T-helper 2 cell treated with Interferon-gamma antibody and Interleukin-4, amounts not matched to agents 100 ng/mL and 5 ng/mL, for 36 hours (primary cell): Measurements from ENCODE around the gene CES2. TPM values are rescaled to one million over a fixed set of nuclear protein-coding genes. Genes with fewer than 3 reads are reported as not detected.

Experiments used
- intact Hi-C: fragments of 100-400 bp; cut with micrococcal nuclease; formaldehyde crosslinking; loops from one replicate; pipeline ENCODE4 v1.15.1; 2023
- total RNA-seq: library from RNA; stranded (reverse); gene quantifications from 2 replicates; pipeline ENCODE4 v1.2.3, GENCODE V29; 2022

The CES2 gene
- total RNA-seq, 1 donor from 2014 or later: 38.3 TPM

DNA sequence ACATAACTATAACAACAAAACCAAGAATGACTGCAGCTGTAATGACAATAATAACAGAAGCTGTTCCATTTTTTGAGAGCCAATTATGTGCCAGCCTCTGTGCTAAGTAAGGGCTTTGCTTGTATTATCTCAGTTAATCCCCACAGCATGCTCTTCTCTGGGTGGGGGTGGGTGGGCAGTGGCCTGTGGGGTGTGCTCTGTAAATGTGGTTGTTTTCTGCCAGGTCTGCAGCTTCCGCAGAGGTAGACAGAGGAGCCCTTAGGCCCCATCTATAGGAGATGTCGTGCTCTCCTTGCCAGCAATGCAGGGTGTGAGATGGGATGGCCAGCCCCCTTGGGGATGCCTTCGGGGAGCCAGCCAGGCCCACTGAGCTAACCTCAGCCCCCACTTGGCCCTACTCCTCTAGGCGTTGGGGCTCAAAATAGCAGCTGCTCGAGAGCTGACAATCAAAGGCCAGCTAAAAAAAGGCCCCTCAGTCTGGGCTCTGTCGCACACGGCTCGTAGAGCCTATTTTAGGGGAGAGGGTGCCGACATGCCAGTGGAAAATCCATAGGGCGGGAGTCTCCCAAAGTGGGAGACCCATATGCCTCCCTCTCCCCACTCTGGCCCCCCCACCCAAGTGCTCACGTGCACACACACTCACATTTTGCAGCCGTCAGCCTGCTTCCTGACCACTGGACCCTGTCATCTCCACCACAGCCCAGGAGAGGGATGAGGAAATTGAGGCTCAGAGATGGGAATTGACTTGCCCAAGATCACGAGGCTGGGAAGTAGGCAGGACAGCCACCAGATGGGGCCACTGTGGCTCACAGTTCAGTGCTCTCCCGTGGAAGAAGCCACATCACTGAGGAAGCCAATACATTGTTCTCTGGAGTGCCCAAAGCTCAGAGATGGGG, 32.4 kb upstream of the CES2 start:
- intact Hi-C loops: no loop called here

DNA sequence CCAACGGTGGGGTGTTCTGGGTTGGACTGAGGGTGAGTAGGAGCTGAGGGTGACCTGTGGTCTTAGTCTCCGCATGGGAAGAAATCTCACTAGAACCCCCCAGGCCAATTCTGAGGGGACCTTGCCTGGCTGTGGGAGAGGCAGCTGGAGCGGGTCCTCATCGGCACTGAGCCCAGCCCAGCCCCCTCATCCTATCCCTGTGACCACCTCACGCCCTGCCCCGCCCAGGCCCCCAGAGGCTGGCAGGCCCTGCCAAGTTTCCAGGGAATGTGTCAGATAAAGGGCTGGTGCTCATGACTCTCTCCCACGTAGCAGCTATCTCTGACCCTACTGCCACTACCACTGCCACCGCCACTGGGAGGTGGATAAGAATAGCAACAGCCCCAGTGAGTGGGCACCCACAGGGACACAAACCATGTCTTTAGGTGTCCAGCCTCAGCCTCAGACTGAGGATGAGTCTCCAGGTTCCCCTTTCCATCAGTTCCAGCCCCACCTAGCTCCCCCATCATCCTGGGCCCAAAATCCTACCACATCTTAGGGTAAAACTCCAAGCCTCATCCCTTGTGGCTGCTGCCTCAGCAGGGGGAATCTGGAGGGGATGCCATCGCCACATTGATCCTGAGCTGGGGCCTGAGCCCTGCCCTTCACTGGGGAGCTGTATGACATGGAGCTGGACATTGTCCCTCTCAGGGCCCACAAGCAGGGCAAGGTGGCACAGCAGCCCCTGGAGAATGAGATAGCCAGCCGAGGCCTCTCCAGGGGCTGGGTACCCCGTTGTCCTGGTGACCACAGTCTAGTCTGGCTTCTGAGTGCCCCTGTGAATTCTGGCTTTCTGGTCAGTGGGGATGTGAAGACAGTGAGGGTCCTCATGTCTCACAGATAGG, 31.5 kb upstream of the CES2 start:
- intact Hi-C loops: no loop called here

DNA sequence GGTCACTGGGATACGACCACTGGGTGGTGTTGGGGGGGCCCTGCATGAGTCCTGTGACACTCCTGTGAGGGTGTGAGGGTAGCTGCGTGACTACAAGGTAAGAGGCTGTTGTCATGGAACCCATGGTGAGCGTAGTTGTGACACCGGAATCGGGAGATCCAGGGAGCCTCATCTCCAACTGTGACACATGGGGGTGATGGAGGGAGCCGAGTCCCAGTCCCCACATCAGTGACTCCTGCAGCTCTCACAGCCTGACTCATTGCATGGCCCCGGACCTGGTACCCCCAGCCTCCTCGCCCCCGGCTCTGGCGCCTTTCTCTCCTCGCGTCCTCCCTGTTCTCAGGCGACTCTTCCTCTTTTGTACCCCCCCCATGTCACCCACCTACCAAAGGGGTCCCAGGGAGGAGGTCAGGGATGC, 30.9 kb upstream of the CES2 start:
- intact Hi-C loops: no loop called here

DNA sequence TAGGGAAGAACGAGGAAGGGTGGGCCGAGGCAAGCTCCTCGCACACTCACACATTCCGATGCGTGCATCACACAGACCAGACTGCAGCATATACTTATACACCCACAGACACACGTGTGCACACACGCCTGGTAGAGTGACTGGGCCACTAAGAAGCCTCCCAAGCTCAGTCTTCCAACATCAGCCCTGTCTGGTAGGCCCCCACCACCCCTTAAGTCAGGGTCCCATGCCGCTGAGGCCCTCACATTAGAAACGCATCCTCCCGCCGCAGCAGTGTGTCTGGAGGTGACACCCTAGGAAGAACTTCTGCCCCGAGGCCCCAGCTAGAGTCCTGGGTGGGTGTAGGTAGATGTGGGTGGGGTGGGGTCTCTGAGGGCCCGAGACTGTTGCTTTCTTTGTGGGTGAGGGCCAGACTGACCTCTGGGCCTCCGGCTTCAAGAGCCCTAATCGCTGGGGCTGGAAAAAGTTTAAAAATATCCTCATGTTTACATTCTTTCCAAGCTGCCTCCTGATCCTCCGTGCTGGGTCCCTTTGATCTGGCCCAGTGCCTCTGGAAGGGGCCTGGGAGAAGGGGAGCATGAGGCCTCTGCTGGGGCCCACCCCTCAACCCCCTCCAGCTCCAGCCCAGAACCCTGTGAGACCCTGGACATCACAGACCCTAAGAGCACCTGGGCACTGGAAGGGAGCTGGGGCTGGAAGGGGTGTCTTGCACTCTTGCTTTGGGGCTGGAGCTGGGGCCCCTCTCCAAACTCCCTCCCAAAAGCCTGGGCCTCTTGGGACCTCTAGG, 30.3 kb upstream of the CES2 start:
- intact Hi-C loops: no loop called here

DNA sequence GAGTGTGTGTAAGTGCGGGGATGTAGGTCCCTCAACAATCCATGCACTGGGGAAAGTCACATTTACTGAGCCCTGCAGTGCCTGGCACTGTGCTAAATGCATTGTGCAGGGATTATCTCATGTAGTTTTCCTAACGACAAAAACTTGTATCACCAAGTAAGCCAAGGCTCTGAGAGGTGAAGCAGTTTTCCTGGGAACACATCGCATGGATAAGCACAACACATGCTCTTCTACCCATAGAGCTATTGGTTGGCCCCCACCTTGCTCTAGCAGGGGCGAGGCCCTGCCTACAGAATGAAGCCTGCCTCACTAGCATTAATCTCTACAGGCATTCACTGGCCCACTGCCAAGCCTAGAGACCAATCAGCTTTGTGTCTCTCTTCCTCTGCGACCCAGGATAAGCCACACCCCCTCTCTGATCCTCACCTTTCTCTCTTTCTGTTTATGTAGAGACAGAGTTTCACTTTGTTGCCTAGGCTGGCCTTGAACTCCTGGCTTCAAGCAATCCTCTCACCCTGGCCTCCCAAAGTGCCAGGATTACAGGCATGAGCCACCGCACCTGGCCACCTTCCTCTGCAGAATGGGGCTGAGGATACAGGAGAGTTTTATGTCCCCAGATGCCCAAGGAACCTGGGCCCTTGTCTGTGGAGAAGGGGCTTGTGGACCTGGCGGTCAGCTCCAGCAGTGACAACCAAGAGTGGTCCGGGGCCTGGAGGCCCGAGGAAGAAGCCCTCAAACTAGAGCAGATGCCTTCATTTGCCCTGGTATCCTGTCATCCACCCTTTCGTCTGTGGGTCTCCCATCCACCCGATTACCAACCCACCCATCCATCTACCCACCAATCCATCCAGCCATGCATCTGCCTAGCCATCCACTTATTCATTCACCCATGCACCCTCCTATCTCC, 29.4 kb upstream of the CES2 start:
- intact Hi-C loops: no loop called here

DNA sequence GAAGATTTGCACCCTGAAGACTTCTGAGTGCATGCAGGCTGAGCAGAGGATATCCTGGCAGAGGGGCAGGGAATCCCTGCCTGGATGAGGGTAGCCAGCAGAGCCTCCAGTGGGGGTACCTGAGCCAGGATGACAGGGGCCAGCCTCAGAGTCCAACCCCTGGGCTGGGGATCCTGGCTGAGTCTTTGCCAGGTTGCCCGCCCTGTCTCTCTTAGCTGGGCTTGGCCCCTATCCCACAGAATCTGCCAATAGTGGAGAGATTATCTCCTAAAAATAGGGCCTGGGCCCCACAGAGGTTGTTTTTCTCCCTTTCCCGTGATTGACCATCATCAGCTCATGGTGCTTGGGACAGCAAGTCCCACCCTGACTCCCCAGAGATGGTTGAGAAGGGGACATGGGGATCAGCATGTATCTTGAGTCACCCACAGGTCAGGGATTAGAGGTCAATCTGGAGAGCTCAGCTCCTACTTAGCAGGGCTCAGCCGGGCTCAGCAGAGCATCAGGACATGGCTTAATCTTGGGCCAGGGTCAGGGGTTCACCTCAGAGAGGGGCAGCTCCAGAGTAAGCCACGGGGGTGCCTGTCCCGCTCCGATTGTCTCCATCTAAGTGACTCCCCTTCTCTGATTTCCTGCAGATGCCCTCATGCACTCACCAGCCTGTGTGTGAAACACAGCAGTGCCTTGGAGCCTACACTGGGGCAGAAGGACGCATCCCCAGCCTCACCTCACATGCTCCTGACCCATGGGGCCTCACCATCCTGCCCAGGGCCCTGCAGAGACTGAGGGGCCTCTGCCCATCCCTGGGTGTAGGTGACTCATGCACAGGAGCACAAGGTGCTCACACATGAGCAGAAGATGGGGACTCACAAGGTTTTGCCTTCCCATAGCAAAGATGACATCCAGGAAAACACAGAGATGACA, 28.1 kb upstream of the CES2 start:
- intact Hi-C loops: no loop called here

DNA sequence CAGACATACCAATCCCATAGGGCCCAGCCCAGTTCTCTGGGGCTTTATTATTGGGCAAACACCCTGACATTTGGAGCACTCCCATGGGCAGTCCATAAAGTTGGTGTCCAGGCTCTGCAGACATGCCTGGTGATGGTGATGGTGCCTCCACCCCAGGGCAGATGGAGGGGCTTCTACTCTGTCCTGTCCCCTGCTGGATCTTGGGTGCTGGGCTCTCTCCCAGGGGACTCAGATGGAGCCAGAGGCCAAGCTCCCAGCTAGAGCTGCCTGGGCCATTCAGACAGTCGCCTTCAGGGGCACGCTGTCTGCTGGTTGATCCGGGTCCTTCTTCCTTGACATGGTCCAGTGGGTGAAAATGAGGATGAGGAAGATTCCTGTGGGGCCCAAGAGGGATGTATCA, 27.2 kb upstream of the CES2 start:
- intact Hi-C loops: no loop called here

DNA sequence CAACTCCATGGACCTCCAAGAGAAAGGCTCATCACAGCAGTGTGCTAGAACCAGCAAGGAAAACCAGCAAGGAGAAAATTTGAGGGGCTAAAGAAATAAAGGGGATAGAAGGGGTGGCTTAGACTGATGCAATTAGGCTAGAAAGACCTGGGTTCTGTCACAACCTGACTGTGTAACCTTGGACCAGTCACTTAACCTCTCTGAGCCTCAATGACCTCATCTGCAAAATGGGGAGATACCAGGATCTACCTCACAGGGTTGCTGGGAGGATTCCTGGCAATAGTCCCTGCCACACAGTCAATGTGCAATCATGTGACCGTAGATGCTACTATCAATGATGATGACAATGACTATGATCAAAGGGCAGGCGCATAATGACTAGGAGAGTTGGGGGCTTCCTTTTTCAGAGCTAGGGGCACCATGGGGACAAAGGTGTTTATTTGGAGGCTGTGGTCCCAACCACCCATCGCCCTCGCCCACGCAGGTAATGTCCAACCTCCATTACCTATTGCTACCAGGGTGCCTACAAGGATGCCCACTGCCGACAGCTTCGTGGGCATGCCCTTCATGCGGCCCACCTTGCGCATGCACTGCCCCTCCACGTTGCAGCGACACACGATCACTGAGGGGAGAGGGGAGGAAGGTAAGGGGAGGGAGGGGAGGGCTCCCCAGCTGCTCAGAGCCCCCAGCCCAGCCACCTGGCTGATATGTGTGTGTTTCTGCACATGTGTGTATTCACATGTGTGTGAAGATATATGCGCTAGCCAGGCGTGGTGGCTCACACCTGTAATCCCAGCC, 26.4 kb upstream of the CES2 start:
- intact Hi-C loops: no loop called here

DNA sequence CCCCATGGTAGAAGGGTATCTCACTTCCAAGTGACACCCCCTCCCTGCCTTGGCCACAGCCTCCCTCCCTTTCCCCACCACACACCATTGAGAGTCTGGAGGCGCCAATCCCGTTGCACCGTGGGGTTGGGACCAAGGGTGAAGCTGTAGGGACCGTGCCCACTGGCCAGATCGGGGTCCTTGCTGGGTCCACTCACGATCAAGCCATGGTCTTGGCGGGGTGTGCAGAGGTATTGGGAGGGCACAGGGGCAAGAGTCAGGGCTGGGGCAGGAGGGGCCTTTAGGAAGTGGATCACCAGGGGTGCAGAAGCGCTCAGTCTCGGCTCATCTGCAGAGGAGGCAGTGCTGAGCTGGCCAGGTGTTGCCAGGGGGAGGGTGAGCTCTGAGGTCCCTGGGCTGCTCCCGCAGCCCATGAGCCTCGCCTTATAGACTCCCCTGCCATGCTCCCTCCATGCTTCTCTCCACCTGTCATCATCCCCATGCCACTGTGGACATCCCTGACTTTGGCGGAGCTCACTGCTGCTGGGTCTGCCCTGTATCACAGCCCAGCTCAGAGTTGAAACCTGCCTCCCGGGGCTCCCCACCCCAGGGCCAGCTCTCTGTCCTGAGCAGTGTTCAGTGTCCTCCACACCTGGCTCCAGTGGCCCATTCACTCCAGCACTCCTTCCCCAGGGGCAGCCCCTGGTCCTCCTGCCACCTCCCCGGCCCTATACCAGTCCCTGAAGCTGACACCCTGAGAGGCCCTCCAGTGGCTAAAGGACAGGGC, 25.0 kb upstream of the CES2 start:
- intact Hi-C loops: no loop called here

DNA sequence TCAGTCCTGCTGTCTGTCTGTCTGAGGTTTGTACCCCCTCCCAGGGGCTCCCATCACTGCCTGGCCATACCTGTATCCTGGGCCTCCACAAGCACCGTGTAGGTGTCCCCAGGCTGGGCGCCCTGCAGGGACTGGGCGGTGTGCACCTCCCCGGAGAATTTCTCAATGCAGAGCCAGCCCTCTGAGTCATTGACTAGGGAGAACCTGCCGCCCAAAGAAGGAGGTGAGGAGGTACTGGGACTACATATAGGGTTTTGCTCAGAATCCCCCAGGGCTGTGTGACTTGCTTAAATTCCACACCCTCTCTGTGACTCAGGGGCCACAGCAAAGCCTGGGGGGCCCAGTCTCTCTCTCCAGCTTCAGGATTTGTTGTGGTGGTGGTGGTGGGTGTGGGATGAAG, 24.2 kb upstream of the CES2 start:
- intact Hi-C loops: no loop called here

DNA sequence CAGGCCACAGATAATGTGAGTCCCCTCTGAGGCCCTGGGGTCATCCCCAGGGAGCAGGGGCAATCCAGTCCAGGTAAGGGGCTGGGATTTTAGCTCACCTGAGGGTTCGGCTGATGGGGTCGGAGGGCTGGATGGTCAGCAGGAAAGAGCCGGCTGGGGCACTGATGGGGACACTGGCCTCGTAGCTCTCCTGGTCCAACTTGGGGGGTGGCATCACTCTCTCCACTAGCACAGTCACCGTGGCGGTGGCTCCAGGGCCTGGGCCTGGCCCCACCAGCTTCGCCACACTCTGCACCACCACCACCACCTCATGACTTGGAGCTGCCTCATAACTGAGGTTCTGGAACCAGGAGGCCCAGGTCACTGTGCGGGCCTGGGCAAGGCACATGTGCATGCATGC, 23.5 kb upstream of the CES2 start:
- intact Hi-C loops: no loop called here

DNA sequence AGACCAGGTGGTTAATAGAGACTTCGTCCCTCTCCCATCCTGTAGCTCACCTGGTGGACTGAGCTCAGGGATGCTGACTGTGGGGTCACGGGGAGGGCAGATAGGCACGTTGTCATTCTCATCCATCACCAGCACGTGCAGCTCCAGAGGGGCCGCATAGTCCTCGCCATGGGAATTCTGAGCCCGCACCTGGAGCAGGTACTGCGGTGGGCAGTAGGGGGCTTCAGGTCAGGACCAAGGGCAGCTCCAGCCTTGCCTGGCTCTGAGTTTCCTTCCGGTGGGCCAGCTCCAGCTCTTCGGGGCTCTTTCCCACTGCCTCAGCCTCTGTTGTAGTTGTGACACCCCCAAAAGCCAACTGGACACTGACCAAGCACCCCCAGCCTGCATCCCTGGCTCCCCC, 22.2 kb upstream of the CES2 start:
- intact Hi-C loops: no loop called here

DNA sequence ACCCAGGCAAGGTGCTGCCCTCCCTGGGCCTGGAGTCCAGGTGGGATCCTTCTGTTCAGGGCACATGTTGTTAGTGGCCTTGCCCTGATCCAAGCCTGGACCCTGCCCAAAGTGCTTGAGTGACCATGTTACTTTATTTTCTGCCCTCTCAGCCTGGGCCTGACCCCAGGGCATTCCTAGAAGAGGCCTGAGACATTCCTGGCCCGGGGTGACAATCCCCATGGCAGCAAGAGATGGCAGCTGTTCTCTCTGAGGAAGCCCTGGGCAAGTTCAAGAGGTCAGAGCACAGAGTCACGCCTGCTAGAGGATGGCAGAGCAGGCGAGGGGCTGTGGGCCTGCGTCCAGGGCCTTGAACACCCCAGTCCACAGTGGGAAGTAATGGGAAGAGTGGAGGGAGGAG, 21.6 kb upstream of the CES2 start:
- intact Hi-C loops: no loop called here

DNA sequence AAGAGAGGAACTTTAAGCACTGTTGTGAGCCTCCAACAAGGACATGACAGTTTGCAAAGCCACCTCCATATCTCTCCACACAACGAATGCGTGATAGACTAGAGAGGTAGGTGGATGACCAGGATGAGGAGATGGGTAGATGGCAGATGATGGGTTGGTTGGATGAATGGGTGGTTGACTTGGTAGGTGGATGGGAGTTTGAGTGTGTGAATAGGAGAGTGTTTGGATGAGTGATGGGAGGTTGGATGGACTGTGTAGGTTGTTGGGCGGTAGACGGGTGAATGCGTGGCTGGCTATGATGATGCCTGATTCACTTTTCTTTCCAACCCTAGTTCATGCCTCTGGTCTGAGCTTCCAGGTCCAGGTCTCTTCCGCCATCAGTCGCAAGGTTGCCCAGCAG, 20.8 kb upstream of the CES2 start:
- intact Hi-C loops: no loop called here

DNA sequence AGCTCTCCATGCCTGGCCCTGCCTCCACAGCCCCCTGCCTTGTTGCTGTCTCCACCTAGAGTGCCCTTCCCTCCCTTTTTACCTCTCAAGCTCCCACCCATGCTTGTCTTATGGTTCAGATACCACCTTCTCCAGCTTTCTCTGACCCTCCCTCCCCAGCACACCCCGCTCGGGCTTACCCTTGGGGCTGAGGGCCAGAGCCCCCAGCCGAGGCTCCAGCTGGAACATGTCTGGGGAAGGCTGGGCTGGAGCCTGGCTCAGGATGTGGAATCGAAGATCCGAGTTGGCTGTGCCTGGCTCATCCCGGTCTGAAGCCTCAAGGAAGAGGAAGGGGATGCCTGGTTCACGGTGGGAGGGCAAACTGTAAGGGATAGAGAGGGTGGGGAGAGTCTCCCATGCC, 20.3 kb upstream of the CES2 start:
- intact Hi-C loops: no loop called here

DNA sequence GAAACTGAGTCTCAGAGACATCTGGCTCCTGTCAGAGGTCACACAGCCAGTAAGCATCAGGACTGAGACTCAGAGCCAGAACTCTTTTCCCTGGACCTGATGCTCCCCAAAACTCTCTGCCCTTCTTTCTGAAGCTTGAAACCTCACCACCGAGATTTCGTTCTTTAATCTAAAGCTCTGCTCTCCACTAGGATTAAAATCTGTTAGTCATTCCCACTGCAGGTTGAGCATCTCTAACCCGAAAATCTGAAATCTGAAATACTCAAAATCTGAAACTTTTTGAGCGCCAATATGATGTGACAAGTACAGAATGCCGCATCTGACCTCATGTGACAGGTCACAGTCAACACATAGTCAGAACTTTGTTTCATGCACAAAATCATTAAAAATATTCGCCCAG, 18.8 kb upstream of the CES2 start:
- intact Hi-C loops: no loop called here

DNA sequence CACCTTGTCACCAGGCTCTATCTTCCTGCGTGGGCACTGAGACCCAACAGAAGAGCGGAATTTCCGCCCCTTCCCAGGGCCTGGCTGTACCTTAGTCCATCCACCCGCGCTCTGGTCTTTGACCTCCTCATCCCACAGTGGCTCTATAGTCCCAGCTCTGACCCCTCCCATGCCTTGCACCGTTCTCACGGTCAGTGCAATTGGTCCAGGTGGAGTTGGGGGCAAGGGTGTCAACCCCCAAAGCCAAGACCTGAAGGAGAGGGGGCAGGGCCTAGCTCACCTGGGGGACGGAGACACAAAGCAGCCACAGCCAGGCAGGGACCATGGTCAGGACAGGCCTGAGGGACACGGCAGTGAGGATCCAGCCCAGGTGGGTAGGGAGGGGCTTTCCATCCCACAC, 17.6 kb upstream of the CES2 start:
- intact Hi-C loops: no loop called here

DNA sequence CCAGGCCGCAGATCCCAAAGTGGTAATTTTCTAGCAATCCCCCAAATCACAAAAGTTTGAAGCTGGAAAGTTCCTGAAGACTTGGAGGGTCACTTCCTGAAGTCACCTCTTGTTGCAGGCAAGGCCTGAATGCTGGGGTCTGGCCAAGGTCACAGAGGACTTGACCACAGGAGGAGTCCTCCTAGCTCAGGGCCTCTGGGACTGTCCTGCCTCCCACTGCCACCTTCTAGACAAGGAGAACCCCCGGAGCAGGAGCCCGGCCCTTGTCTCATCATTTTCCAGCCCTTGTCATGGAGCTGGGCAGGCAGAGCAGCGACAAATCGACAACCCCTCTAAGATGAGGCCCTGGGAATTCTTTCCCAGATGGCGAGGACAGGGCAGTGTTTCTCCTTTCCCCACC, 17.0 kb upstream of the CES2 start:
- intact Hi-C loops: no loop called here
